ENCODE measurements around the gene RUSC2. TPM values are rescaled to one million over a fixed set of nuclear protein-coding genes. Genes with fewer than 3 reads are reported as not detected.

RUSC2 gene
- total RNA-seq (2022; extraction: Qiagen RNA extraction) = 29.7 to 32.8 TPM (median 31.1 TPM) in 5 replicates

GRCh38 chr9:35489313-35490154 lies at the start of gene RUSC2:
RUSC2 (plus strand) TSS chr9:35490111; CDS start chr9:35546522, 56,411 bp downstream.

Other genes with a start within 250 kb of the RUSC2 start
- 25.3 to 29.8 TPM (median 28.8 TPM) in 5 replicates for gene TESK1, start 115.2 kb downstream of the RUSC2 start, total RNA-seq (2022; extraction: Qiagen RNA extraction)
- gene CD72, start 128.3 kb downstream of the RUSC2 start, total RNA-seq (2022; extraction: Qiagen RNA extraction) = 0.11 to 0.20 TPM (median 0.15 TPM) in 4 of 5 replicates, not detected in the other
- not detected in 5 replicates for gene SIT1, start 160.8 kb downstream of the RUSC2 start, total RNA-seq (2022; extraction: Qiagen RNA extraction)
- 8.7 to 24.4 TPM (median 17.9 TPM) in 4 of 5 replicates, not detected in the other for gene RMRP, start 167.9 kb downstream of the RUSC2 start, total RNA-seq (2022; extraction: Qiagen RNA extraction)
- gene CCDC107, start 168.2 kb downstream of the RUSC2 start, total RNA-seq (2022; extraction: Qiagen RNA extraction) = 23.0 to 32.2 TPM (median 31.3 TPM) in 5 replicates
- 13.6 to 18.2 TPM (median 17.4 TPM) in 5 replicates for gene ARHGEF39, start 175.1 kb downstream of the RUSC2 start, total RNA-seq (2022; extraction: Qiagen RNA extraction)
- 4.3 to 7.6 TPM (median 7.1 TPM) in 5 replicates for gene CA9, start 183.8 kb downstream of the RUSC2 start, total RNA-seq (2022; extraction: Qiagen RNA extraction)
- 626 to 688 TPM (median 676 TPM) in 5 replicates for gene TPM2, start 199.8 kb downstream of the RUSC2 start, total RNA-seq (2022; extraction: Qiagen RNA extraction)
- gene TLN1, start 242.1 kb downstream of the RUSC2 start, total RNA-seq (2022; extraction: Qiagen RNA extraction) = 111 to 160 TPM (median 122 TPM) in 5 replicates
- gene CREB3, start 242.6 kb downstream of the RUSC2 start, total RNA-seq (2022; extraction: Qiagen RNA extraction) = 55.6 to 64.0 TPM (median 57.5 TPM) in 5 replicates

Data from A549 treated with Hydrocortisone at 1 μM for 4 hours (cell line).